HUES64 (cell line): ENCODE measurements around the gene DYNLRB1.
"Not testable (repeated sequence)": the region's sequence is repeated elsewhere in the genome, so short reads cannot be mapped to it uniquely, and the experiment has no call there.

Source experiments
- H3K27ac ChIP-seq: 2 replicates; pipeline ENCODE4 v1.7.0; 2013; ENCODE audit warnings: low read depth, low read length, inconsistent platforms
- H3K27me3 ChIP-seq: 2 replicates; pipeline ENCODE4 v1.6.1; 2013; ENCODE audit warnings: mild to moderate bottlenecking, low read length; ENCODE audit not compliant: insufficient read depth
- H3K36me3 ChIP-seq: 2 replicates; pipeline ENCODE4 v1.6.1; 2013; ENCODE audit warnings: mild to moderate bottlenecking, low read length; ENCODE audit not compliant: insufficient read depth
- H3K4me1 ChIP-seq: 2 replicates; pipeline ENCODE4 v1.6.1; 2013; ENCODE audit warnings: mild to moderate bottlenecking, low read length, moderate library complexity; ENCODE audit not compliant: insufficient read depth
- H3K4me3 ChIP-seq: 2 replicates; pipeline ENCODE4 v1.5.1; 2013; ENCODE audit warnings: mild to moderate bottlenecking, low read length, moderate library complexity
- H3K9ac ChIP-seq: 2 replicates; pipeline ENCODE4 v1.6.1; 2013; ENCODE audit warnings: mild to moderate bottlenecking, low read depth, low read length
- H3K9me3 ChIP-seq: 2 replicates; pipeline ENCODE4 v1.6.1; 2013; ENCODE audit warnings: low read depth, low read length; ENCODE audit not compliant: insufficient read depth
- WGBS: fragments of 150-250, 120-280 bp; methylation state at CpG from one replicate; pipeline ENCODE4 v1.1.7; 2013; ENCODE audit warnings: missing lambda C conversion rate; 5-methylcytosine and 5-hydroxymethylcytosine counted together

The DYNLRB1 gene

DNA sequence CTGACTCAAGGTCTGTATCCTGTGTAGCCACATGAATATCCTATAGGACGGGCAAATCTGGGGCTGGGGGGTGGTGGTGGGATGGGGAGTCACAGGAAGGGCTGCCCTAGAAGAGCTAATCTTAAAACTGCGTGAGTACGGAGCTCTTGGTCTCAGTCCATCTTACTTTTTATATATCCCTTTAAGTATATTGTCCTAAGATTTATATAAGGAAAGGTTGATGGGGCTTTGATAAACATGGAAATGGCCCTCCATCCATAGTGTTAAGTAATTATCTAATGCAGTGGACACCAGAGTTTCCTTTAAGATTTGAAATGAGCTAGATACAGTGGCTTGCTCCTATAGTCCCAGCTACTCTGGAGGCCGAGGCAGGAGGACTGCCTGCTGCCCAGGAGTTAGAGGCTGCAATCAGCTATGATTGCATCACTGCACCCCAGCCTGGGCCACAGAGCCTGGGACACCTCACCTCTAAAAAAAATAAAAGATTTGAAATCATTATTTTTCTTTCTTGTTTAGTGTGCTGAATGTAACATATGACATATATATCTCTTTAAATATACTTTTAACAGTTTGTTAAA, 24.2 kb upstream of the DYNLRB1 start:
- 92% methylated on average over 2 of the region's 4 CpGs for WGBS
- H3K27me3 ChIP-seq: no peaks in the 10 kb centered on the region
- H3K36me3 ChIP-seq: peaks cover 95% of the 10 kb centered on the region
- no peak overlapping the region for H3K4me3 ChIP-seq
- no peaks in the 10 kb centered on the region for H3K4me1 ChIP-seq
- no peaks in the 10 kb centered on the region for H3K9me3 ChIP-seq
- no peak overlapping the region for H3K9ac ChIP-seq
- no peak overlapping the region for H3K27ac ChIP-seq

DNA sequence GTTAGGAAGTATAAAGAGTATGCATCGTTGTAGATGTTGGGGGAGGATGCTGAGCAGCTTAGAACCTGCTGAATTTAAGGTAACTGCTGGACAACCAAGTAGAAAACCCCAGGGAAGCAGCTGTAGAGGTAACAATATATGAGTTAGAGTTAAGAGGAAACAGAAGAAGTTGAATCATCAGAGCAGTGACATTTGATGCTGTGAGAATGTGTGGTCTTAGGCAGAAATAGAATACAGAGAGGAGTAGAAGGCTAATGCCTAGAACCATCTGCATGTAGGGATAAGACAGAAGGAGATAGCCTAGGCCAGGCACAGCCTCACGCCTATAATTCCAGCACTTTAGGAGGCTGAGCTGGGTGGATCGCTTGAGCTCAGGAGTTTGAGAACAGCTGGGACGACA, 22.6 kb upstream of the DYNLRB1 start:
- H3K9me3 ChIP-seq: no peaks in the 10 kb centered on the region; the same call in 1 of the 2 replicates
- peaks cover 92% of the 10 kb centered on the region for H3K36me3 ChIP-seq
- no peaks in the 10 kb centered on the region for H3K27me3 ChIP-seq
- no peak overlapping the region for H3K9ac ChIP-seq
- no peak overlapping the region for H3K4me3 ChIP-seq
- 95% methylated on average over 4 of the region's 4 CpGs for WGBS
- no peak overlapping the region for H3K27ac ChIP-seq
- no peaks in the 10 kb centered on the region for H3K4me1 ChIP-seq

DNA sequence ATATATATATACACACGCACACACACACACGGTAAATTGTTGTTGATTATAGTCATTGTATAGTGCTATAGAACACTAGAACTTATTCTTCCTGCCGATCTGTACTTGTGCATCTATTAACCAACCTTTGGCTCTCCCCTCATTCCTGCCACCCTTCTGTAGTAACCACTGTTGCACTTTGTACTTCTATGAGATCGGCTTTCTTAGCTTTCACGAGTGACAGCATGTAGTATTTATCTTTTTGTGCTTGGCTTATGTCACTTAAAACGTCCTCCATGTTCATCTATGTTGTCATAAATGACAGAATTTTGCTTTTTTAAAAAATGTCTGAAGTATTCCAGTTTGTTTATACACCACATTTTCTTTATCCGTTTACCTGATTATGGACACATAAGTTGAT, 20.9 kb upstream of the DYNLRB1 start:
- Histone ChIP-seq H3K4me3 (no peak overlapping the region), H3K9me3 (no peaks in the 10 kb centered on the region; the same call in 1 of the 2 replicates), H3K4me1 (no peaks in the 10 kb centered on the region), H3K36me3 (peaks cover 76% of the 10 kb centered on the region), H3K27ac (no peak overlapping the region), H3K9ac (no peak overlapping the region), H3K27me3 (no peaks in the 10 kb centered on the region)
- WGBS: 98% methylated on average over 5 of the region's 7 CpGs

DNA sequence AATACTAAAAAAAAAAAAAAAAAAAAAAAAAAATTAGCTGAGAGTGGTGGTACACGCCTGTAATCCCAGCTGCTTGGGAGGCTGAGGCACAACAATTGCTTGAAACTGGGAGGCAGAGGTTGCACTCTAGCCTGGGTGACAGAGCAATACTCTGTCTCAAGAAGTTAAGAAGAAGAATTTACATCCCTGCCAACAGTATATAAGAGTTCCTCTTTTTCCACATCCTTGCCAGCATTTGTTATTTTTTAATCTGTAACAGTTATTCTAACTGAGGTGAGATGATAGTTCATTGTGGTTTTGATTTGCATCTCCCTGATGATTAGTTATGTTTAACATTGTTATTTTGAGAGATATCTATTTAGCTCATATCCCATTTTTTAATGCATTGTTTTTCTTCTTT, 20.3 kb upstream of the DYNLRB1 start:
- 100% methylated on average over 1 of the region's 1 CpG for WGBS
- Histone ChIP-seq H3K36me3 (peaks cover 75% of the 10 kb centered on the region), H3K27me3 (no peaks in the 10 kb centered on the region), H3K4me1 (no peaks in the 10 kb centered on the region), H3K9ac (no peak overlapping the region), H3K4me3 (no peak overlapping the region), H3K27ac (no peak overlapping the region), H3K9me3 (no peaks in the 10 kb centered on the region; the same call in 1 of the 2 replicates)

DNA sequence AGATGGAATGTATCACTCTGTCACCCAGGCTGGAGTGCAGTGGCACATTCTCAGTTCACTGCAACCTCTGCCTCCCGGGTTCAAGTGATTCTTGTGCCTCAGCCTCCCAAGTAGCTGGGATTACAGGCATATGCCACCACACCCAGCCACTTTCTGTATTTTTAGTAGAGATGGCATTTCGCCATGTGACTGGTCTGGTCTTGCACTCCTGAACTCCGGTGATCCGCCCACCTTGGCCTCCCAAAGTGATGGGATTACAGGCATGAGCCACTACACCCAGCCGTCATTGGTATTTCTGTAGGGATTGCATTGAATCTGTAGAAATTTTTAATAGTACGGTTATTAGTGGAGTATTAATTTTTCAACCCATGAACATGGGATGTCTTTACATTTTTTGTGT, 18.6 kb upstream of the DYNLRB1 start:
- peaks cover 67% of the 10 kb centered on the region for H3K36me3 ChIP-seq
- not testable (repeated sequence) for H3K9me3 ChIP-seq, H3K9ac ChIP-seq, H3K4me1 ChIP-seq, H3K27ac ChIP-seq, H3K4me3 ChIP-seq, H3K27me3 ChIP-seq
- WGBS: 93% methylated on average over 6 of the region's 6 CpGs

DNA sequence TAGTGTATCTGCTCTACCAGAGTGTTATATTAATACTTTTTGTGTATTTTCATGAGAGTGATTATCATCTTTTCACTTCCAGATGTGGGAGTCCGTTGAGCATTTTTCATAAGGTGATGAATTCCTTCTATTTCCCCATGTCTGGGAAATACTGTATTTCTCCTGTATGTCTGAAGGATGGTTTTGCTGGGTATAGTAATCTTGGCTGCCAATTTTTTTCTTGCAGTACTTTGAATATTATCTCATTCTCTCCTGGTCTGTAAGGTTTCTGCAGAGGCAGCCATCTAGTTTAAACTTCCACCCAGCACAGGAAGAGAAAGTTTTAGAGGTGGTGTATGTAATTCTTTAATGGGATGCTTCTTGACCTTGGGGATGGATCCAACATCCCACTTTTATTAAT, 15.4 kb upstream of the DYNLRB1 start:
- whole genome bisulfite sequencing: no CpG with 5 or more reads among the region's 1 CpG
- H3K27ac ChIP-seq: no peak overlapping the region
- peaks cover 62% of the 10 kb centered on the region for H3K36me3 ChIP-seq
- H3K9ac ChIP-seq: no peak overlapping the region
- no peaks in the 10 kb centered on the region for H3K4me1 ChIP-seq
- H3K27me3 ChIP-seq: no peaks in the 10 kb centered on the region
- H3K9me3 ChIP-seq: no peaks in the 10 kb centered on the region; the same call in 1 of the 2 replicates
- no peak overlapping the region for H3K4me3 ChIP-seq

DNA sequence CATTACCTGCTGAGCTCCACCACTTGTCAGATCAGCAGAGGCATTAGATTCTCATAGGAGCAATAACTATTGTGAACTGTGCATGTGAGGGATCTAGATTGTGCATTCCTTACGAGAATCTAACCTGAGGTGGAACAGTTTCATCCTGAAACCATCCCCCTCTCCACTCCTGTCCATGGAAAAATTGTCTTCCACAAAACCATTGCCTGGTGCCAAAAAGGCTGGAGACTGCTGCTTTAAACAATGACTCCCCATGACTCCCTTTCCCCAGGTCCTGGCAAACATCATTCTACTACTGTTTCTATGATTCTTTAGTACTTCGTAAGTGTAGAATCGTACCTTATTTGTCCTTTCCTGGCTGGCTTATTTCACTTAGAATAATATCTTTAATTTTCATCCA, 9.7 kb upstream of the DYNLRB1 start:
- H3K36me3 ChIP-seq: peaks cover 82% of the 10 kb centered on the region
- WGBS: 99% methylated on average over 3 of the region's 3 CpGs

DNA sequence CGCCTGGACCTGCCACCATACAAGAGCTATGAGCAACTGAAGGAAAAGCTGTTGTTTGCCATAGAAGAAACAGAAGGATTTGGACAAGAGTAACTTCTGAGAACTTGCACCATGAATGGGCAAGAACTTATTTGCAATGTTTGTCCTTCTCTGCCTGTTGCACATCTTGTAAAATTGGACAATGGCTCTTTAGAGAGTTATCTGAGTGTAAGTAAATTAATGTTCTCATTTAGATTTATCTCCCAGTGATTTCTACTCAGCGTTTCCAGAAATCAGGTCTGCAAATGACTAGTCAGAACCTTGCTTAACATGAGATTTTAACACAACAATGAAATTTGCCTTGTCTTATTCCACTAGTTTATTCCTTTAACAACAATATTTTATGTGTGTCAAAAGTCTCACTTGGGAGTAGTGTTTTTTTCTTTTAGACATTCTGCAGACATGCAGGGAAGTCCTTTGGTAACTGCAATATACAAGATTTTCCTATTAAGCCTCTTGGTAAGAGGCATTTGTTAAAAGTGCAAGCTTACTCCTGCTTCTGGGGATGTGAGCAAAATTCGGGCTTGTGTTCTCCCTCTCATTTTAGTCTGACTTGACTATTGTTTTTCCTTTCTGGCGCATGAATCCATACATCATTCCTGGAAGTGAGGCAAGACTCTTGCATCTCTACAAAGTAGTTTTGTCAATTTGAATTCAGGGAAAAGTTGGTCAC, 8.4 kb upstream of the DYNLRB1 start:
- Histone ChIP-seq H3K27me3 (no peaks in the 10 kb centered on the region), H3K36me3 (peaks cover 80% of the 10 kb centered on the region), H3K9ac (no peak overlapping the region), H3K4me1 (no peaks in the 10 kb centered on the region), H3K27ac (no peak overlapping the region), H3K9me3 (no peaks in the 10 kb centered on the region), H3K4me3 (no peak overlapping the region)
- WGBS: 93% methylated on average over 4 of the region's 4 CpGs

More for the DNA sequence above, 9.7 kb upstream of the DYNLRB1 start:
- Histone ChIP-seq H3K4me3 (no peak overlapping the region), H3K9ac (no peak overlapping the region), H3K9me3 (no peaks in the 10 kb centered on the region), H3K27ac (no peak overlapping the region), H3K27me3 (no peaks in the 10 kb centered on the region), H3K4me1 (no peaks in the 10 kb centered on the region)

DNA sequence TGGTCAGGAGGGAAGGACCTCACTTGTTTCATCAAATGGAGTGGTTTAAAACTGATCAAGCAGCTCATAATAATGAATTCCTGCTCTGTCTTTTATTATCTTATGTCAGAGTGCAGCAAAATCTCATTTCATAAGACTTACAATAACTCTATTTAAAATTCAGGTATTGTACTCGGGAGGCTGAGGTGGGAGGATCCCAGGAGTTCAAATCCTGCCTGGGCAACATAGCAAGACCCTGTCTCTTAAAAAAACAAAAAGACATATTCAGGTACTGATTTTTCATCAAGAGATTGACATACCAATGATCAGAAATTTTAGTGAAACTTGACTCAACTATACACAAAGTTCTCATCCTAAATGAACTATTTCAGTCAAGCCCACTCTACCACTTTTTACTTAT, 5.6 kb upstream of the DYNLRB1 start:
- Histone ChIP-seq H3K27ac (no peak overlapping the region), H3K27me3 (no peaks in the 10 kb centered on the region), H3K9ac (no peak overlapping the region), H3K9me3 (no peaks in the 10 kb centered on the region), H3K4me1 (0 out of 2 replicates have a peak, but pooled peaks cover 5% of the 10 kb centered on the region), H3K4me3 (no peak overlapping the region), H3K36me3 (peaks cover 63% of the 10 kb centered on the region)
- 93% methylated on average over 1 of the region's 1 CpG for WGBS

DNA sequence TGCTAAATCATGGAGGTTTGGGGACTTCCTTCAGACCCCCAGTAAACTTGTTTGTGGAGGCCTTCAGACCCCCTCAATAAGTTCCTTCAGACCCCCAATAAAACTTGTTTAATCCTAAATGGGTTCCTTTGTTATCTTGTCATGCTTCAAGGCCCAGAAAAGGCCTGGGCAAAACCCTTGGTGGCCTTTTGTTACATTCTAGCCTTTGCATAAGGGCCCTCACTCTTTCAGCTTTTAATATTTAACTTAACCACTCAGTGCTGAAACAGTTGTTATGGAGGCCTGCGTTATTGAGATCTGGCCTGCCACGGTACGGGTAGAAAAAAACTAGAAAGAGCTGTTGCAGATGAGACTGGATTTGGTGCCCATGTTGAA, 4.3 kb upstream of the DYNLRB1 start:
- no peak overlapping the region; the same call in 1 of the 2 replicates for H3K27ac ChIP-seq
- H3K4me3 ChIP-seq: no peak overlapping the region
- WGBS: 95% methylated on average over 3 of the region's 3 CpGs
- H3K27me3 ChIP-seq: no peaks in the 10 kb centered on the region
- H3K9ac ChIP-seq: no peak overlapping the region
- no peaks in the 10 kb centered on the region for H3K9me3 ChIP-seq
- H3K4me1 ChIP-seq: 0 out of 2 replicates have a peak, but pooled peaks cover 5% of the 10 kb centered on the region
- peaks cover 49% of the 10 kb centered on the region for H3K36me3 ChIP-seq

DNA sequence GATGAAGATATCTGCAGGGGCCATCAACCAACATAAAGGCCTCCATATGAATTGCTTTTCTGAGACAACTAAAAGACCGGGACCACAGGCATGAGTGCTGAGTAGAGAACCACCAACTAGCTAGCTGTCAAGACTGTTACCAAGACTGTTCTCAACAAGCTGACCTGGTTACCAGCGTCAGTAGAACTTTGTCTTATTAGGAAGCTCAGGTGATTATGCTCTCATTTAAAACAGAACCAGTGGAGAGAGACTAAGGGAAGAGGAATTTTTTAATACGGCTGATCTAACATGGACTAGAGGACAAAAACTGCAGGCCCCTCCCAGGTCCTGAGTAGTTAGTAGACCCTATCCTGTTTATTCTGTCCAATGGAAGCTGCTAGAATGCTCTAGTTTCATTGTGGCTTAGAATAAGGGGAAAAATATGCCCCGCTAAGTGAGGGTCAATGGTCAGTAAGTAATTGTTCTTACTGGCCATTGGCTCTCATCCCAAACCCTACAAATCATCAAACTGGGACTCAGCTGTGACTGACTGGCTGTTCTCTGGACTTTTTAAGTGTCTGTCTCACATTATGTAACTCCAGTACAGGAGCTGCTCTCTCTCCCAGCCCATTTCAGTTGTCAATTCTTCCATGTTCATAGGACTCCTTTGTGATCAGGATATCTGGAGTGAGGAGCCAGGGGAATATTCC, 3.8 kb upstream of the DYNLRB1 start:
- no peaks in the 10 kb centered on the region for H3K27me3 ChIP-seq
- no peak overlapping the region; the same call in 1 of the 2 replicates for H3K27ac ChIP-seq
- peaks cover 44% of the 10 kb centered on the region for H3K36me3 ChIP-seq
- H3K9ac ChIP-seq: no peak overlapping the region
- H3K4me3 ChIP-seq: no peak overlapping the region
- H3K4me1 ChIP-seq: peaks cover 8% of the 10 kb centered on the region; the same call in 1 of the 2 replicates
- WGBS: 96% methylated on average over 4 of the region's 4 CpGs
- H3K9me3 ChIP-seq: no peaks in the 10 kb centered on the region
